Vagina (tissue), 2 donors: ENCODE data around the gene MIGA2. TPM values are rescaled to one million over a fixed set of nuclear protein-coding genes. Genes with fewer than 3 reads are reported as not detected.
A peak's percentile ranks its signal among the peaks of the same experiment; 100 is the strongest.

Experiments
- DNase-seq, 2 donors: peaks; one replicate each; pipeline ENCODE4 v3.0.0-alpha.2; 2017; ENCODE audit errors: extremely low spot score in 2 of 2
- H3K27ac ChIP-seq: fragments of 200-600 bp; sonication (generic); one replicate; pipeline ENCODE4 v1.5.1; 2019
- H3K27me3 ChIP-seq: fragments of 200-600 bp; sonication (generic); one replicate; pipeline ENCODE4 v1.5.1; 2019
- H3K36me3 ChIP-seq, 2 donors: fragments of 200-600 bp; sonication (generic); one replicate each; pipeline ENCODE4 v1.5.1; 2017 to 2019
- H3K4me1 ChIP-seq: fragments of 200-600 bp; sonication (generic); one replicate; pipeline ENCODE4 v1.5.1; 2019
- H3K4me3 ChIP-seq, 2 donors: fragments of 200-600 bp; sonication (generic); 1 replicate in 1 of 2; 2 replicates in 1 of 2; pipeline ENCODE4 v1.5.1; 2016 to 2019
- H3K9me3 ChIP-seq: fragments of 200-600 bp; sonication (generic); one replicate; pipeline ENCODE4 v1.5.1; 2019
- POLR2A ChIP-seq, 2 donors: fragments of 450-650 bp; IDR thresholded peaks; one replicate each; pipeline ENCODE4 v1.6.1; 2017; ENCODE audit warnings: antibody characterized with exemption in 2 of 2, mild to moderate bottlenecking in 2 of 2, moderate library complexity in 2 of 2
- POLR2AphosphoS5 ChIP-seq, 2 donors: sonication (generic); formaldehyde crosslinking; IDR thresholded peaks; one replicate each; pipeline ENCODE4 v1.9.0; 2017; ENCODE audit warnings: antibody characterized with exemption in 2 of 2, mild to moderate bottlenecking in 2 of 2, low read depth in 1 of 2; ENCODE audit not compliant: insufficient read depth in 1 of 2
- intact Hi-C: fragments of 100-400 bp; cut with DNase I; formaldehyde crosslinking; loops from one replicate; pipeline ENCODE4 v1.15.1; 2023
- total RNA-seq: library from RNA; depleted of rRNA; stranded (reverse); fragments of >200 nt; gene quantifications from one replicate; pipeline ENCODE4 v1.2.3, GENCODE V29; 2016
- TF ChIP-seq, protein P1 (sequence below), 3 experiments: fragments of 450-650 bp in 2 of 3; fragments of 200-600 bp in 1 of 3; sonication (generic) in 1 of 3; IDR thresholded peaks; one replicate each; pipeline ENCODE4 v1.5.1; 2017 to 2019; ENCODE audit warnings: antibody characterized with exemption in 3 of 3, mild to moderate bottlenecking in 2 of 3, moderate library complexity in 2 of 3

Gene MIGA2
- total RNA-seq, 1 donor from 2014 or later, result 35.1 TPM

DNA sequence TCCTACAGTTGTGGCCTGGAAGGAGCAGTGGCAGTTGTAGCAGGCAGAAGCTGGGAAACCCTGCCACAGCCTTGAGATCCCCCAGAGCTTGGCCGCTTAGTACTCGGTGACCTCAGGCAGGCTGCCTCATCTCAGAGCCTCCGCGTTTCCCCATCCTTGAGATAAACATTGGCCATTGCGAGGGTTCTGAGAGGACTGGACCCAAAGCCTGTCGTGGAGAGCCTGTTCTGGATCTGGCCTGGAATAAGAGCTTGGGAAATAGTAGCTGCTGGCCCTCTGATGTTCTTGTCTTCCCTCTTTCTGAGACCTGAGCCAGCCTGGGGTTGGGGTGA is 1.3 kb downstream of the MIGA2 start:
- no peak for DNase-seq
- Histone ChIP-seq H3K4me3 (peak overlapping the region; percentile 76 to 99), H3K36me3 (peaks cover 0 to 23% of the 10 kb centered on the region in 2 donors), H3K9me3 (no peaks in the 10 kb centered on the region), H3K27ac (peak overlapping the region; percentile 89), H3K27me3 (no peaks in the 10 kb centered on the region), H3K4me1 (peaks cover 29% of the 10 kb centered on the region)
- TF ChIP-seq POLR2AphosphoS5 (IDR thresholded peaks at IDR 0.05; ENCODE audit: insufficient read depth in 1 of 2, low read depth in 1 of 2) (no peak), POLR2A (IDR thresholded peaks at IDR 0.05) (no peak)
- TF ChIP-seq, protein P1, sequence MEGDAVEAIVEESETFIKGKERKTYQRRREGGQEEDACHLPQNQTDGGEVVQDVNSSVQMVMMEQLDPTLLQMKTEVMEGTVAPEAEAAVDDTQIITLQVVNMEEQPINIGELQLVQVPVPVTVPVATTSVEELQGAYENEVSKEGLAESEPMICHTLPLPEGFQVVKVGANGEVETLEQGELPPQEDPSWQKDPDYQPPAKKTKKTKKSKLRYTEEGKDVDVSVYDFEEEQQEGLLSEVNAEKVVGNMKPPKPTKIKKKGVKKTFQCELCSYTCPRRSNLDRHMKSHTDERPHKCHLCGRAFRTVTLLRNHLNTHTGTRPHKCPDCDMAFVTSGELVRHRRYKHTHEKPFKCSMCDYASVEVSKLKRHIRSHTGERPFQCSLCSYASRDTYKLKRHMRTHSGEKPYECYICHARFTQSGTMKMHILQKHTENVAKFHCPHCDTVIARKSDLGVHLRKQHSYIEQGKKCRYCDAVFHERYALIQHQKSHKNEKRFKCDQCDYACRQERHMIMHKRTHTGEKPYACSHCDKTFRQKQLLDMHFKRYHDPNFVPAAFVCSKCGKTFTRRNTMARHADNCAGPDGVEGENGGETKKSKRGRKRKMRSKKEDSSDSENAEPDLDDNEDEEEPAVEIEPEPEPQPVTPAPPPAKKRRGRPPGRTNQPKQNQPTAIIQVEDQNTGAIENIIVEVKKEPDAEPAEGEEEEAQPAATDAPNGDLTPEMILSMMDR (IDR thresholded peaks at IDR 0.05), result no peak
- intact Hi-C loops, result no loop called here

DNA sequence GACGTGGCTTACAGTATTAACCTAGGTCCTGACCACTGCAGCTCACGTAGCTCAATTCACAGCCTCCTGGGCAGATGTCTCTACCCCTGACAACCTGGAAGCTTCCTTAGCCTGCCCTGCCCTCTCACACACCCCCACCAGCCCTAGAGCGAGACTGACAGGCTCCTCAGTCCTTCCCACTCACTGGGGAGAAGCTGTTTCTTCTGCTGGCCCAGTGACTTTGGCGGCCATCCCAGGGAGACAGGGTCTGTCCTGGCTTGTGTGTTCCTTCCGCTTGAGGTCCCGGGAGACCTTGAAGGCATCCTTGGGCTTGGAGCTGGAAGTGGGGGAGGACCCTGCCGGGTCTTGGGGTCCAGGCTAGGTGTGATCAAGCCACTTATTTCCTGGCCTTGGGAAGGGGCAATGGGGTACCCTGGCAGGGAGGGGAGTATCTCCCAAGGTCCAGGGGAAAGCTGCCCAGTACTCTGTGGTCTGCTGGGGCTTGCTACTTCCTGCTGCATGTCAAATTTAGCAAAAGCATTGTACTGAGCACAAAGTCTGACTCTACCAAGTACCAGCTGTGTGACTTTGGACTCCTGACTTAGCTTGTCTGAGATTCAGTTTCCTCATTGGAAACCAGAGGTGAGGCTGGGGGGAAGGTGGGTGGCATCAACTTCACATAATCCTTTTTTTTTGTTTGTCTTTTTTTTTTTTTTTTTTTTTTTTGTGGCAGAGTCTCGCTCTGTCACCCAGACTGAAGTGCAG is 1.9 kb downstream of the MIGA2 start:
- peak overlapping the region; percentile 89 for H3K27ac ChIP-seq
- TF ChIP-seq POLR2A (IDR thresholded peaks at IDR 0.05) (no peak), POLR2AphosphoS5 (IDR thresholded peaks at IDR 0.05; ENCODE audit: insufficient read depth in 1 of 2, low read depth in 1 of 2) (no peak)
- TF ChIP-seq, protein P1 (IDR thresholded peaks at IDR 0.05), result no peak
- intact Hi-C loops, result no loop called here
- H3K9me3 ChIP-seq, result no peaks in the 10 kb centered on the region
- no peaks in the 10 kb centered on the region for H3K27me3 ChIP-seq
- no peak for DNase-seq
- peak overlapping the region in 1 of 2 donors; percentile 99 for H3K4me3 ChIP-seq
- H3K4me1 ChIP-seq, result peaks cover 29% of the 10 kb centered on the region
- peaks cover 0 to 28% of the 10 kb centered on the region in 2 donors for H3K36me3 ChIP-seq

DNA sequence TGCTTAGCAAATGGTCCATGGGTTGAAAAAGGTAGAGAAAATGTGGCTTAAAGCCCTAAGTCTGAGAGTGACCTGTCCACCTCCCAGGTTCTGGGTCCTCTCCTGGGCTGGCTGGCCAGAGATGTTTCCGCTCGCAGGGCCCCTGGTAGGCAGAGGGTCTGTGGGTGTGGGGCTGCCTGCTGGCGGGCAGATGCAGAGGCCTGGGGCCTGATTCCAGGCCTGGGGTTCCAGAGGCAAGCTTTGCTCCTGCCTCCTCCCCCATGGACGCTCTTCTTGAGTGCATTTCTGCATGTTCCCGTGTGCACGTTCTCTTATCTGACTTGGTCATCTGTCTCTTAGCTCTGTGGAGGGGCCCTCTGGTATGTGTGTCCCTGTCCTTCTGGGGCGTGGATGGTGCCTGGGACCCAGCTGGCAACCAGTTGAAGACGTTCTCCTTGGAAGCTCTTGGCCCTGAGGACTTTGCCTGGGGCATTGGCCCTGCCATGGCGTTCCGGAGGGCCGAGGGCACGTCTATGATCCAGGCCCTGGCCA is 3.8 kb downstream of the MIGA2 start:
- Histone ChIP-seq H3K27me3 (no peaks in the 10 kb centered on the region), H3K36me3 (peaks cover 0 to 42% of the 10 kb centered on the region in 2 donors), H3K4me1 (peaks cover 29% of the 10 kb centered on the region), H3K9me3 (no peaks in the 10 kb centered on the region), H3K4me3 (no peak overlapping the region), H3K27ac (no peak overlapping the region)
- no peak for DNase-seq
- TF ChIP-seq POLR2AphosphoS5 (IDR thresholded peaks at IDR 0.05; ENCODE audit: insufficient read depth in 1 of 2, low read depth in 1 of 2), result no peak
- no peak for TF ChIP-seq POLR2A (IDR thresholded peaks at IDR 0.05)
- TF ChIP-seq, protein P1 (IDR thresholded peaks at IDR 0.05), result no peak
- intact Hi-C loops, result no loop called here

DNA sequence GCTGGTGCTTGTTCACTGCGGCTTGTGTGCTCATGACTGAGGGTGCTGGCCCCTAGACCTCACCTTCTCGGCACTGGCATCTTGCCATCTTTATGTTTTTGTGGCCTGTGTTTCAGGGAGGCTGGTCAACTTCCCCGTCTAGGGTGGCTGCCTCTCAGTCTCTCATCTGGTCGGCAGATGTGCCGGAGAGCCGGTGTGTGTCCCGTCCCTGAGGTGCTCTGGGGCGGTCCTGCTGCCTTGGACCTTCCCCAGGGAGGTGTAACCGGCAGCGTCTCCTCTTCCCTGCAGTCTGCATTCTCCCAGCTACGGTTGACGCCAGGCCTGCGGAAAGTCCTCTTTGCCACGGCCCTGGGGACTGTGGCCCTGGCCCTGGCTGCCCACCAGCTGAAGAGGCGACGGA is 5.6 kb downstream of the MIGA2 start:
- no peak for DNase-seq
- TF ChIP-seq POLR2AphosphoS5 (IDR thresholded peaks at IDR 0.05; ENCODE audit: insufficient read depth in 1 of 2, low read depth in 1 of 2) (no peak), POLR2A (IDR thresholded peaks at IDR 0.05) (no peak)
- TF ChIP-seq, protein P1 (IDR thresholded peaks at IDR 0.05), result no peak
- intact Hi-C loops, result no loop called here
- no peaks in the 10 kb centered on the region for H3K9me3 ChIP-seq
- no peaks in the 10 kb centered on the region for H3K27me3 ChIP-seq
- H3K4me1 ChIP-seq, result peaks cover 22% of the 10 kb centered on the region
- peaks cover 0 to 50% of the 10 kb centered on the region in 2 donors for H3K36me3 ChIP-seq
- no peak overlapping the region for H3K27ac ChIP-seq
- H3K4me3 ChIP-seq, result no peak overlapping the region

DNA sequence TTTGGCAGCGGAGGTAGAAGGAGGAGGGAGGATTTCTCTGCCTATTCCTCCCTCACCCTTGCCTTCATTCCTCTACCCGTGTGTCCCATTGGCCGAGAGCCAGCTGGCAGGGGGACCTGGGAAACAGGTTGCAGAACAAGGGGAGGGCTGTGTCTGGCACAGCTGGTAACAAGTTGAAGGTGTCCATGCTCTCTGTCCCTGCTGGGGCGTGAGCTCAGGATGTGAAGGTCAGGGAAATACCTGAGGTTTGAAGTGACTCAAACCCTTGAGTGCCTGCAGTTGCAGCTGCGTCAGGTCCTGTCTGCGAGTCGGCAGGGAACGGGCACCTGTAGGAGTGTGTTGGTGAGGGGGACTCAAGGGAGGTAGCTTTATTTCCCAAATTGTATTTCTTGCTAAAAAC is 16.2 kb downstream of the MIGA2 start:
- no peak for DNase-seq
- no peaks in the 10 kb centered on the region for H3K27me3 ChIP-seq
- no peaks in the 10 kb centered on the region for H3K4me1 ChIP-seq
- H3K27ac ChIP-seq, result no peak overlapping the region
- H3K9me3 ChIP-seq, result no peaks in the 10 kb centered on the region
- intact Hi-C loops, result no loop called here
- TF ChIP-seq POLR2A (IDR thresholded peaks at IDR 0.05) (no peak), POLR2AphosphoS5 (IDR thresholded peaks at IDR 0.05; ENCODE audit: insufficient read depth in 1 of 2, low read depth in 1 of 2) (no peak)
- TF ChIP-seq, protein P1 (IDR thresholded peaks at IDR 0.05), result no peak
- no peak overlapping the region for H3K4me3 ChIP-seq
- peaks cover 0 to 37% of the 10 kb centered on the region in 2 donors for H3K36me3 ChIP-seq
